GM21515 (cell line): ENCODE data around the gene GPR15.
"Not testable (repeated sequence)": the region's sequence is repeated elsewhere in the genome, so short reads cannot be mapped to it uniquely, and the experiment has no call there.

ENCODE experiments used
- ATAC-seq: cut with Tn5 transposase; IDR thresholded peaks from one replicate; pipeline ENCODE4 v1.9.1; 2021; ENCODE audit not compliant: unreplicated experiment

The GPR15 gene

GRCh38 chr3:98556164-98557130 lies 24.7 kb downstream of the GPR15 start:
- peak; percentile 72 for ATAC-seq

- no peak for ATAC-seq
Observed at GRCh38 chr3:98557324-98558010, 25.7 kb downstream of the GPR15 start.

- ATAC-seq = no peak
Observed at GRCh38 chr3:98558100-98558827, 26.5 kb downstream of the GPR15 start.

- ATAC-seq = not testable (repeated sequence)
Observed at GRCh38 chr3:98559769-98560168, 28.0 kb downstream of the GPR15 start.

GRCh38 chr3:98560911-98561310 lies 29.1 kb downstream of the GPR15 start:
- ATAC-seq = no peak

- ATAC-seq = no peak
Observed at GRCh38 chr3:98561727-98562521, 30.1 kb downstream of the GPR15 start.

- ATAC-seq = peak; percentile 59
Observed at GRCh38 chr3:98563661-98564281, 32.0 kb downstream of the GPR15 start.

GRCh38 chr3:98564282-98565005 lies 32.7 kb downstream of the GPR15 start:
- ATAC-seq = no peak

GRCh38 chr3:98565237-98565643 lies 33.5 kb downstream of the GPR15 start:
- ATAC-seq = no peak

- no peak for ATAC-seq
Observed at GRCh38 chr3:98565843-98566242, 34.1 kb downstream of the GPR15 start.

GRCh38 chr3:98567666-98568270 lies 36.0 kb downstream of the GPR15 start:
- ATAC-seq = peak; percentile 33

GRCh38 chr3:98568402-98568801 lies 36.6 kb downstream of the GPR15 start:
- no peak for ATAC-seq

GRCh38 chr3:98573181-98573728 lies 41.5 kb downstream of the GPR15 start:
- ATAC-seq = peak; percentile 67

GRCh38 chr3:98574132-98574531 lies 42.4 kb downstream of the GPR15 start:
- ATAC-seq = no peak

GRCh38 chr3:98577178-98577895 lies 45.6 kb downstream of the GPR15 start:
- no peak for ATAC-seq

- no peak for ATAC-seq
Observed at GRCh38 chr3:98580401-98581386, 48.9 kb downstream of the GPR15 start.

GRCh38 chr3:98581474-98581873 lies 49.7 kb downstream of the GPR15 start:
- no peak for ATAC-seq
